ENCODE results near the gene INSIG2. TPM values are rescaled to one million over a fixed set of nuclear protein-coding genes. Genes with fewer than 3 reads are reported as not detected.

The INSIG2 gene
- total RNA-seq, 1 experiment from 2014 or later: 10.7 TPM

GRCh38 chr2:118120401-118120780 is 32.1 kb downstream of the INSIG2 start:
- Mint-ChIP-seq H3K4me3 (no peak overlapping the region), H3K27me3 (ENCODE audit: low read depth) (no peaks in the 10 kb centered on the region; the same call in 1 of the 2 replicates), H3K9me3 (no peaks in the 10 kb centered on the region), H3K36me3 (no peaks in the 10 kb centered on the region; the same call in 1 of the 2 replicates), H3K4me1 (peaks cover 28% of the 10 kb centered on the region), H3K27ac (no peak overlapping the region)
- ATAC-seq (no peak), DNase-seq (ENCODE audit: low spot score) (no peak)
- CTCF ChIA-PET: no interaction called here
- POLR2A ChIA-PET: no interaction called here
- TF ChIP-seq EMX1 (CRISPR knock-in tag; IDR thresholded peaks at IDR 0.05): no peak
- TF ChIP-seq CREB1 (CRISPR knock-in tag; IDR thresholded peaks at IDR 0.05): no peak
- no peak for TF ChIP-seq ATF2 (CRISPR knock-in tag; IDR thresholded peaks at IDR 0.05; ENCODE audit: borderline replicate concordance, low read depth)
- no peak for TF ChIP-seq E2F1 (CRISPR knock-in tag; IDR thresholded peaks at IDR 0.05)
- TF ChIP-seq GRHL2 (CRISPR knock-in tag; IDR thresholded peaks at IDR 0.05; ENCODE audit: insufficient replicate concordance, severe bottlenecking): no peak
- TF ChIP-seq JUN (CRISPR knock-in tag; IDR thresholded peaks at IDR 0.05): no peak
- TF ChIP-seq ELF4 (CRISPR knock-in tag; IDR thresholded peaks at IDR 0.05; ENCODE audit: low read depth): no peak
- no peak for TF ChIP-seq ARID4B (CRISPR knock-in tag; IDR thresholded peaks at IDR 0.05; ENCODE audit: borderline replicate concordance)
- no peak for TF ChIP-seq TEAD1 (CRISPR knock-in tag; IDR thresholded peaks at IDR 0.05)
- TF ChIP-seq MLX (CRISPR knock-in tag; IDR thresholded peaks at IDR 0.05): no peak

GRCh38 chr2:118121101-118121500 is 32.8 kb downstream of the INSIG2 start:
- Mint-ChIP-seq H3K4me3 (no peak overlapping the region), H3K36me3 (no peaks in the 10 kb centered on the region; the same call in 1 of the 2 replicates), H3K4me1 (peaks cover 24% of the 10 kb centered on the region), H3K27me3 (ENCODE audit: low read depth) (no peaks in the 10 kb centered on the region; the same call in 1 of the 2 replicates), H3K27ac (no peak overlapping the region), H3K9me3 (no peaks in the 10 kb centered on the region)
- DNase-seq (ENCODE audit: low spot score) (no peak), ATAC-seq (no peak)
- ChIA-PET POLR2A (no interaction called here), CTCF (no interaction called here)
- no peak for TF ChIP-seq SOX15 (CRISPR knock-in tag; IDR thresholded peaks at IDR 0.05)
- no peak for TF ChIP-seq MLX (CRISPR knock-in tag; IDR thresholded peaks at IDR 0.05)
- TF ChIP-seq TP53 (CRISPR knock-in tag; IDR thresholded peaks at IDR 0.05): no peak
- TF ChIP-seq ARID4B (CRISPR knock-in tag; IDR thresholded peaks at IDR 0.05; ENCODE audit: borderline replicate concordance): no peak
- no peak for TF ChIP-seq ELF4 (CRISPR knock-in tag; IDR thresholded peaks at IDR 0.05; ENCODE audit: low read depth)
- no peak for TF ChIP-seq GABPB1 (CRISPR knock-in tag; IDR thresholded peaks at IDR 0.05)
- no peak for TF ChIP-seq AFF4 (CRISPR knock-in tag; IDR thresholded peaks at IDR 0.05; ENCODE audit: borderline replicate concordance)
- TF ChIP-seq NR2C2 (CRISPR knock-in tag; IDR thresholded peaks at IDR 0.05): no peak
- TF ChIP-seq GTF2I (CRISPR knock-in tag; conservative IDR thresholded peaks at IDR 0.05): no peak

All from WTC11 (cell line).